SU-DHL-6 (cell line): ENCODE results near the gene TRIM28.
A peak's percentile ranks its signal among the peaks of the same experiment; 100 is the strongest.

Experiments
- H2AFZ ChIP-seq: fragments of 200-600 bp; sonication (generic); 2 replicates; pipeline ENCODE4 v1.6.1; 2014; ENCODE audit warnings: low read depth, mild to moderate bottlenecking, moderate library complexity, mixed read lengths, antibody characterized with exemption, low read length; ENCODE audit not compliant: severe bottlenecking
- H3F3A ChIP-seq: fragments of 200-600 bp; shearing (Covaris generic); 2 replicates; pipeline ENCODE4 v1.6.0; 2016; ENCODE audit warnings: antibody characterized with exemption, mild to moderate bottlenecking; ENCODE audit not compliant: insufficient read depth
- H3K27ac ChIP-seq: fragments of 200-600 bp; sonication (generic); 2 replicates; pipeline ENCODE4 v1.5.1; 2016; ENCODE audit warnings: low read depth, mild to moderate bottlenecking, low read length, moderate library complexity, mixed read lengths
- H3K27me3 ChIP-seq: fragments of 200-600 bp; sonication (generic), shearing (Covaris generic); 2 replicates; pipeline ENCODE4 v1.6.0; 2014; ENCODE audit warnings: mild to moderate bottlenecking, low read length
- H3K36me3 ChIP-seq: fragments of 200-600 bp; sonication (generic); 2 replicates; pipeline ENCODE4 v1.6.1; 2014; ENCODE audit warnings: mild to moderate bottlenecking, low read length, mixed read lengths
- H3K4me2 ChIP-seq: fragments of 300-600, 200-600 bp; shearing (Covaris generic), sonication (generic); 2 replicates; pipeline ENCODE4 v1.6.0; 2014; ENCODE audit warnings: low read length, low read depth, mild to moderate bottlenecking; ENCODE audit not compliant: poor library complexity, severe bottlenecking
- H3K4me3 ChIP-seq: fragments of 200-600 bp; sonication (generic); 2 replicates; pipeline ENCODE4 v1.5.1; 2014; ENCODE audit warnings: antibody characterized with exemption, low read length, mild to moderate bottlenecking, mixed read lengths; ENCODE audit not compliant: insufficient read depth, poor library complexity, severe bottlenecking
- H3K79me2 ChIP-seq: fragments of 200-600 bp; sonication (generic); 2 replicates; pipeline ENCODE4 v1.6.1; 2014; ENCODE audit warnings: mild to moderate bottlenecking, low read length, moderate library complexity; ENCODE audit not compliant: insufficient read depth
- H3K9ac ChIP-seq: fragments of 200-600 bp; sonication (generic); 2 replicates; pipeline ENCODE4 v1.7.0; 2014; ENCODE audit warnings: mild to moderate bottlenecking, low read length
- H3K9me2 ChIP-seq: fragments of 200-600 bp; sonication (generic); replicated peaks from 2 replicates; pipeline ENCODE4 v1.6.1; 2014; ENCODE audit warnings: low read length; ENCODE audit not compliant: insufficient read depth
- H3K9me3 ChIP-seq: fragments of 200-600 bp; sonication (generic); 2 replicates; pipeline ENCODE4 v1.6.1; 2014; ENCODE audit warnings: low read length, mixed read lengths; ENCODE audit not compliant: insufficient read depth
- H4K20me1 ChIP-seq: fragments of 200-600 bp; sonication (generic); 2 replicates; pipeline ENCODE4 v1.6.1; 2014; ENCODE audit warnings: low read depth, mild to moderate bottlenecking, antibody characterized with exemption, low read length, moderate library complexity, mixed read lengths
- EZH2phosphoT487 ChIP-seq: fragments of 200-600 bp; sonication (generic), shearing (Covaris generic); conservative IDR thresholded peaks from 2 replicates; pipeline ENCODE4 v1.6.1; 2018; ENCODE audit warnings: mild to moderate bottlenecking, antibody characterized with exemption, low read length, moderate library complexity, mixed read lengths
- TF ChIP-seq, protein P1 (sequence below): fragments of 200-600 bp; sonication (generic); IDR thresholded peaks from one replicate; pipeline ENCODE4 v1.5.1; 2017; ENCODE audit warnings: antibody characterized with exemption, mild to moderate bottlenecking, low read length, moderate library complexity; ENCODE audit not compliant: insufficient read depth, poor library complexity, severe bottlenecking

TRIM28 gene

DNA sequence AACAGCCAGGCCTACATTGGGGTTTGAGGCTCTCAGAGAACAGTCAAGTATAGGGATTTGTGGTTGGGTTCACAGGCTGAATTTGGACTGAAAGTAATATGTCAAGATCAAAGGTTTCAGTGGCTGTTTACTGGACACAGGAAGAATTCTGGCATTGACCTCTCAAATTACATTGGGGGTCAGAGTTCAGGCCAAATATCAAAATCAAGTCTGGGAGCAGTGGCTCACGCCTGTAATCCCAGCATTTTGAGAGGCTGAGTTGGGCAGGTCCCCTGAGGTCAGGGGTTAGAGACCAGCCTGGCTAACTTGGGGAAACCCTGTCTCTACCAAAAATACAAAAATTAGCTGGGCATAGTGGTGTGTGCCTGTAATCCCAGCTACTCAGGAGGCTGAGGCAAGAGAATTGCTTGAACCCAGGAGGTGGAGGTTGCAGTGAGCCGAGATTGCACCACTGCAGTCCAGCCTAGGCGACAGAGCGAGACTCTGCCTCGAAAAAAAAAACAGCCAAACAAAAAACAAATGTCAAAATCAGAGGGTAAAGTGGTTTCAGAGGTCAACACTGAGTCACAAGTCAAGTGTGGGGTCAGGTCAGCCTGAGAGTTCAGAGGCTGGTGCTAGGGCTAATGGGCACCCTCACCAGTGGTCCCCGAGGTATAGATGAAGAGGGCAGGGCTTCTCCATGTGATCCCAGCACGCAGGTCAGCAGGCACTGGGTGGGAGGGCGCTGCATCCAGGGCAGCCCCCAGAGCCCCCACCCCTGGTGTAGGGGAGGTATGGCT is 33.6 kb upstream of the TRIM28 start:
- H3K9me3 ChIP-seq, result no peaks in the 10 kb centered on the region
- TF ChIP-seq, protein P1, sequence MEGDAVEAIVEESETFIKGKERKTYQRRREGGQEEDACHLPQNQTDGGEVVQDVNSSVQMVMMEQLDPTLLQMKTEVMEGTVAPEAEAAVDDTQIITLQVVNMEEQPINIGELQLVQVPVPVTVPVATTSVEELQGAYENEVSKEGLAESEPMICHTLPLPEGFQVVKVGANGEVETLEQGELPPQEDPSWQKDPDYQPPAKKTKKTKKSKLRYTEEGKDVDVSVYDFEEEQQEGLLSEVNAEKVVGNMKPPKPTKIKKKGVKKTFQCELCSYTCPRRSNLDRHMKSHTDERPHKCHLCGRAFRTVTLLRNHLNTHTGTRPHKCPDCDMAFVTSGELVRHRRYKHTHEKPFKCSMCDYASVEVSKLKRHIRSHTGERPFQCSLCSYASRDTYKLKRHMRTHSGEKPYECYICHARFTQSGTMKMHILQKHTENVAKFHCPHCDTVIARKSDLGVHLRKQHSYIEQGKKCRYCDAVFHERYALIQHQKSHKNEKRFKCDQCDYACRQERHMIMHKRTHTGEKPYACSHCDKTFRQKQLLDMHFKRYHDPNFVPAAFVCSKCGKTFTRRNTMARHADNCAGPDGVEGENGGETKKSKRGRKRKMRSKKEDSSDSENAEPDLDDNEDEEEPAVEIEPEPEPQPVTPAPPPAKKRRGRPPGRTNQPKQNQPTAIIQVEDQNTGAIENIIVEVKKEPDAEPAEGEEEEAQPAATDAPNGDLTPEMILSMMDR, result no peak
- no peak for TF ChIP-seq EZH2phosphoT487
- no peaks in the 10 kb centered on the region for H3K9me2 ChIP-seq
- no peaks in the 10 kb centered on the region for H4K20me1 ChIP-seq
- H3K4me3 ChIP-seq, result no peak overlapping the region
- no peaks in the 10 kb centered on the region for H3F3A ChIP-seq
- H3K36me3 ChIP-seq, result no peaks in the 10 kb centered on the region
- H2AFZ ChIP-seq, result no peak overlapping the region
- H3K27me3 ChIP-seq, result no peaks in the 10 kb centered on the region
- no peak overlapping the region for H3K27ac ChIP-seq
- no peak overlapping the region for H3K4me2 ChIP-seq
- H3K79me2 ChIP-seq, result peaks cover 8% of the 10 kb centered on the region
- no peak overlapping the region for H3K9ac ChIP-seq

DNA sequence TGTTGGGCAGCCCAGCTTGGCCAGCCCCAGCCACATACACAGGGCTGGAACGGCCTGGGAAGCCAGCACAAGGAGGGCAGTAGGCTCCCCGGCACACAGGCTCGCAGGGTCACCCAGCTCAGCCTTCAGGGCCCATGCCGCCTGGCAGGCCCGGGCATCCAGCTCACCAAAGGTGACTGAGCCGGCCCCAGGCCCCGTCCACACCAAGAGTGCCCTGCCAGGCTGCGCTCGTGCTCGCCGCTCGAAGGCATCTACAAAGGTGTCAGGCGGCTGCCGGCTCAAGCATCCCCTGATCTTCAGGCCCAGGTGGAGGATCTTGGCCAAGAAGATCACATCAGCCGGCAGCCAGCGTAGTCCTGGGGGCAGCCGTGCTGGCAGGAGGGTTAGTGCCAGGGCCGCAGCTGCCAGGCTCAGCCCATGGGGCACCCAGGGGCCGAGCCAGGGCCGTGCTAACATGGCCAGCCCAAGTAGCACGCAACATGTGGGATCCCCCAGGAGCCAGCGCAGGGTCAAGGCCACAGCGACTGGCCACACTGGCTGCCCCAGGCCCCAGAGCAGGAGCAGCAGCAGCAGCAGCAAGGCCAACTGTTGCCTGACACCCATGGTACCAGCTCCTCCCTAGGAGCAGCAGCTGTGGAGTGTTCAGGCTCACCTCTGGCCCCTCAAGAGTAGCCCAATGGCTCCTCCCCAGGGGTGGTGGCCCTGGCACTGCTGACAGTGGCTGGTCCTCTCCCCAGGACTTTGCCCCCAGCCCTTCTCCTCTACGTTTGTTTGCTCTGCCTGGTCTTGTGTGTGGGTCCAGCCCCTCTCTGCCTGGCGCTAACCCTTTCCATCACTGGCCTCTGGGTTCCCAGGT is 32.3 kb upstream of the TRIM28 start, which contains the start of gene SLC27A5:
Gene SLC27A5 (minus strand): TSS at position 640 of the 856 bp plus-strand sequence. CDS start 37 bp downstream, at position 603.
- H3K9me3 ChIP-seq, result no peaks in the 10 kb centered on the region
- H3K9ac ChIP-seq, result no peak within 1 kb of the TSS
- no peak within 1 kb of the TSS for H3K4me3 ChIP-seq
- H3K27me3 ChIP-seq, result no peaks in the 10 kb centered on the region
- no peaks in the 10 kb centered on the region for H3K9me2 ChIP-seq
- H2AFZ ChIP-seq, result no peak within 1 kb of the TSS
- H3K79me2 ChIP-seq, result peaks cover 8% of the 10 kb centered on the region
- no peak within 1 kb of the TSS for H3K27ac ChIP-seq
- H3K4me2 ChIP-seq, result no peak within 1 kb of the TSS
- no peaks in the 10 kb centered on the region for H4K20me1 ChIP-seq
- H3K36me3 ChIP-seq, result no peaks in the 10 kb centered on the region
- TF ChIP-seq, protein P1, result no peak
- no peak for TF ChIP-seq EZH2phosphoT487
- H3F3A ChIP-seq, result no peaks in the 10 kb centered on the region

DNA sequence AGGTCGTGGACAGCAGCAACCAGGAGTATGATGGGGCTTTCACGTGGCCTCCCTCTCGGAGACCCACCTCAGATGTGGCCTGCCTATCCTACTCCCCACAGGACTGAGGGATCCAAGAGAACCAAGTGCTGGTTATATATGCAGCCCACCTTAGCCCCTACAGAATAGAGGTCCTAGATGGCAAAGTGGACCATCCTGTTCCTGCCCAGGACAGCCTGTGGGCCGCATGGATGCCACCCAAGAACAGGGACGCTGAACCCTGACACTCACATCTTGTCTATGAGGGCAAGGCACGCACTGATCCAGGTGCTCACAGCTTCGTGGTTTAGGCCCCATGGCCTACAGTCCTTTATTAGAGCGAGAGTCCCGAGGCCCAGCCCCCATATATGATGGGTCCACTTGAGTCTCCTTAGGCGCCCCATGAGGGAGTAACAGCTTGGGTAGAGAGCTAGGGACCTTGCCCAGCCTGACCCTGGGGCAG is 30.6 kb upstream of the TRIM28 start:
- H3K9me2 ChIP-seq, result no peaks in the 10 kb centered on the region
- H3K27ac ChIP-seq, result no peak overlapping the region
- no peaks in the 10 kb centered on the region for H3K36me3 ChIP-seq
- TF ChIP-seq, protein P1, result no peak
- TF ChIP-seq EZH2phosphoT487, result no peak
- H3K4me3 ChIP-seq, result no peak overlapping the region
- H3F3A ChIP-seq, result peaks cover 4% of the 10 kb centered on the region; the same call in 1 of the 2 replicates
- no peaks in the 10 kb centered on the region for H3K27me3 ChIP-seq
- no peaks in the 10 kb centered on the region for H4K20me1 ChIP-seq
- peak overlapping the region; percentile 96 for H3K4me2 ChIP-seq
- H2AFZ ChIP-seq, result peak overlapping the region; percentile 78
- no peaks in the 10 kb centered on the region for H3K9me3 ChIP-seq
- H3K79me2 ChIP-seq, result peaks cover 11% of the 10 kb centered on the region
- peak overlapping the region; percentile 97 for H3K9ac ChIP-seq
